A204.1 (cell line): ENCODE results near the gene RANBP17.
"Not testable (repeated sequence)": the region's sequence is repeated elsewhere in the genome, so short reads cannot be mapped to it uniquely, and the experiment has no call there.

Source experiments
- FAIRE-seq: peaks from 2 replicates; lab custom pipeline; 2012; peaks lifted over from hg19 to GRCh38; lab: Jason Lieb, UNC

RANBP17 gene

DNA sequence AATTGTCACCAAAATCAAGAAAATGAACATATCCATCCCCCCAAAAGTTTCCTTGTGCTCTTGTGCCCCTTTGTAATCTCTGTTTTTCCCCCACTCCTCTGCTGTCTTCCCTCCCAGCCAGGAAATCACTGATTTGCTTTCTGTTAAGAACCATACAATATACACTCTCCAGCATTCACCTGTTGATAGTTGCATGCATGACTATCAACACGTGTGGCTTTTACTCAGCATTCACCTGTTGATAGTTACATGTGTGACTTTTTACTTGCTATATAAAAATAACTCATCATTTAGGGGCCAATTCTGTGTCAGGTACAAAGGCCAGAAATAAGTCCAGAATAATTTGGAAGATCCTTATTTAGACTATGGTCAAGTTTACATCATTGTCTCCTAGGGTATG lies 6.0 kb downstream of the RANBP17 start:
- FAIRE-seq: no peak

- FAIRE-seq: not testable (repeated sequence)
Observed at GRCh38 chr5:170870390-170870789, 8.6 kb downstream of the RANBP17 start.

DNA sequence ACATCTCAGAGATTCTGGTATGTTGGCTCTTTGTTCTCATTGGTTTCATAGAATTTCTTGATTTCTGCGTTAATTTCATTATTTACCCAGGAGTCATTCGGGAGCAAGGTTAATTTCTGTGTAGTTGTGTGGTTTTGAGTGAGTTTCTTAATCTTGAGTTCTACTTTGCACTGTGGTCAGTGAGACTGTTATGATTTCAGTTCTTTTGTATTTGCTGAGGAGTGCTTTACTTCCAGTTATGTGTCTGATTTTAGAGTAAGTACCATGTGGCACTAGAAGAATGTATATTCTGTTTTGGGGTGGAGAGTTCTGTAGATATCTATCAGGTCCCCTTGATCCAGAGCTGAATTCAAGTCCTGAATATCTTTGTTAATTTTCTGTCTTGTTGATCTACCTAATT lies 12.2 kb downstream of the RANBP17 start:
- no peak for FAIRE-seq

GRCh38 chr5:170875811-170876210 lies 14.0 kb downstream of the RANBP17 start:
- no peak for FAIRE-seq

GRCh38 chr5:170880084-170880483 lies 18.3 kb downstream of the RANBP17 start:
- no peak for FAIRE-seq

- FAIRE-seq: no peak
Observed at GRCh38 chr5:170882345-170882744, 20.5 kb downstream of the RANBP17 start.

DNA sequence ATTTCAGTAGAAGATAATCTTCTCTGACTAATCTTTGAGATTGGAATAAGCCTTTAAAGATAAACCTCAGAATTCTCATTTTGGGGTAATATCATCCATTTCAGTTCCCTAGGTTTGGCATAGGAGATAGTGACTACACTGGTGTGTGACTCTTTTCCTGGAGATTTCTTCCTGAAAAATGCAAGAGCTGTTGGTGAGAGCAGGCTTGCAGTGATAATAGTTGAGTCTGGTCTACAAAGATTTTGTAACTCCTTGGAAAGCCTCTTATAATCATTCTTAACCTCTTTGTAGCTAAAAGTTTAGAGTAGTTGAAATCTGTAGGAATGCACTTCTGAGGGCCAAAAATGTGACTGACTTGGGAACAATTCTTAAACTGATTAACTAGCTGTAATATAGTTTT lies 23.4 kb downstream of the RANBP17 start:
- no peak for FAIRE-seq

- no peak for FAIRE-seq
Observed at GRCh38 chr5:170885809-170886208, 24.0 kb downstream of the RANBP17 start.

GRCh38 chr5:170886210-170886894 lies 24.5 kb downstream of the RANBP17 start:
- no peak for FAIRE-seq

- FAIRE-seq: no peak
Observed at GRCh38 chr5:170892196-170892595, 30.4 kb downstream of the RANBP17 start.

DNA sequence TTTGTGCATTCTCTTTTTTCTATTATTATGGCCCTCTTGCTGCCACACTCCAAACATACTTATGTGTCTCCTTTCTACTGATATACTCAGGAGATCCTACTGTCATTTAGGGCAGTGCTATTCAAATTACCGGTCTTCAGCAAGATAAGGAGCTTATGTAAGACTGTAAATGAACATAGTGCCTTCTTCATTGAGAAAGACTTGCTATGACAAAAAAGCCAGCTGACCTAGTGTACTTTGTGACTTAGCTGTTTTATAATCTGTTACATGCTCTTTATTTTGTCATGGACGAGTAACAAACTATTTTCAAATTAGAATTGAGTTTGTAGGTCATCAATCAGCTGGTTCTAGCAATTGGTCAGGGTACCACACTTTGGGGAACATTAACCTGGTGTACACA lies 32.8 kb downstream of the RANBP17 start:
- FAIRE-seq: no peak

GRCh38 chr5:170896779-170897178 lies 35.0 kb downstream of the RANBP17 start:
- no peak for FAIRE-seq

- FAIRE-seq: no peak
Observed at GRCh38 chr5:170903075-170903474, 41.3 kb downstream of the RANBP17 start.

GRCh38 chr5:170907758-170908157 lies 45.9 kb downstream of the RANBP17 start:
- no peak for FAIRE-seq

DNA sequence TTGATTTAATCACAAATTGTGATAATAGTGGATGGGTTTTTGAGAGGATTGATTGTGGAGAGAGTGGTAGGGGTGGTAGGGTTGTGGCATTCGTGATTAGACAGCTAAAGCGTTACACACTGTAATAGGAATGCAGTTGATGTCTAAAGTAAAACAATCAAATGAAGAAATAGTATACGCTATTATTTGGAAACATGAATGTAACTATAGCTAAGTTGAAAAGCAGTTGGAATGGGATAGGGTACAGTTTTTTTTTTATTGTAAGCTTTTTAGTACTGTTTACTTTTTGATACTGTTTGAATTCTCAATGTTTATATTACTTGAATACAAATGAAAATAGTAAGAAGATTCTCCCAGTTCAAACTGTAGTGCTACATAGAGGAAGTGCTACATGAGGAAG lies 51.8 kb downstream of the RANBP17 start:
- no peak for FAIRE-seq

DNA sequence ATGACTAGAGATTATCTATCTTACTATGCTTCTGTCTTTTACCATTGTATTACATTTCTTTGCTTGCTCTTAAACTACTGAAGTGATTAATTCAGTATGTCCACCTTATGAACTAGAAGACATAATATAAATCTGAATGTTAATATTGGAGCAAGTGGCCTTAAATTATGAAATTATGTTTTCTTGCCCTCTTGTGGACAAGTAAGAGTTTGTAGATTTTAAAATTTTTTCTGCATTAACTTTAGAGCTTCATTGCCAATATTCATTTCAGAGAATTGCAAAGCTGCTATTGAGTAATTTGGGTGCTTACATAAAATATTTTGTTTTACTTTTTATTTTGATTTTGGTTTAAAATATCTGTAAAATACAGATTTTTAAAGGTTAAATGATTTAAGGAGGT lies 55.3 kb downstream of the RANBP17 start:
- peak; percentile 96 for FAIRE-seq

DNA sequence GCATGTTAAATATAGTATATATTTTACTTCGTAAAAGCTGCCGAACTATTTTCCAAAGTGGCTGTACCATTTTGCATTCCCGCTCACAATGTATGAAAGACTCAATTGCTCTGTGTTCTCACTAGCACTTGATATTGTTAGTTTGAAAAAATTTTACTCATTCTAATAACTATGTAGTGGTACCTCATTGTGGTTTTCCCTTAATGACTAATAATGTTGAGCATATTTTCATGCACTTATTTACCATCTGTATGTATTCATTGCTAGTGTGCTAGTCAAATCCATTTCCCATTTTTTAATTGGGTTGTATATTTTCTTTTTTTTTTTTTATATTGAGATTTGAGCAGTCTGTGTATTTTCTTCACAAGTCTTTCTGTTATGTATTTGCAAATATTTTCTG lies 58.4 kb downstream of the RANBP17 start:
- FAIRE-seq: no peak

DNA sequence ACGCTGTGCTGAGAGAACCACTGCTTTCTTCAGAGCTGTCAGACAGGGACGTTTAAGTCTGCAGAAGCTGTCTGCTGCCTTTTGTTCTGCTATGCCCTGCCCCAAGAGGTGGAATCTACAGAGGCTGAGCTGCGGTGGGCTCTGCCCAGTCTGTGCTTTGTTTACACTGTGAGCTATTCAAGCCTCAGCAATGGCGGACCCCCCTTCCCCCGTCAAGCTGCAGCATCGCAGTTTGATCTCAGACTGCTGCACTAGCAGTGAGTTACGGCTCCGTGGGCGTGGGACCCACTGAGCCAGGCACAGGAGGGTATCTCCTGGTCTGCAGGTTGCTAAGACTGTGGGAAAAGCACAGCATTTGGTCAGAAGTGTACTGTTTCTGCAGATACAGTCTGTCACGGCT lies 60.5 kb downstream of the RANBP17 start:
- FAIRE-seq: not testable (repeated sequence)

GRCh38 chr5:170923910-170924620 lies 62.2 kb downstream of the RANBP17 start:
- no peak for FAIRE-seq

- FAIRE-seq: not testable (repeated sequence)
Observed at GRCh38 chr5:170935534-170936218, 73.9 kb downstream of the RANBP17 start.

- FAIRE-seq: no peak
Observed at GRCh38 chr5:170937072-170937471, 75.3 kb downstream of the RANBP17 start.

DNA sequence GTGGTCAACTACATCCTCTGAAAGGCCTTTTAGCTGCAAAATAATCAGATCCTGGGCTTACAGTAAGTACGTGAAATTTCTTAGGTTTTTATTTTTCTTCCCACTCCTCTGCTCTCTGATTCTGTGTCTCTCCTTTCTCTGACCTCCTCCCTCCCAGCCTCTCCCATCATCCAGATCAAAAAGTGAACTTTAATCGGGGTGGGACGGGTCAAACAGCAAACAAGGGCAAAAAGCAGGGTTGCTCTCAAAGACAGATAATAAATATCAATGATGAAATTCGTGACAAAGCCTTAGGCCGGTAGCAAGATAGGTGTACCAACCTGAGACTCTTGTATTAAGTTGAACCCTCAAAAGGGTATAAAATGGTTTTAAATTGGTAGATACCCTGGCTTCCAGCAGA lies 76.1 kb downstream of the RANBP17 start:
- no peak for FAIRE-seq

- FAIRE-seq: no peak
Observed at GRCh38 chr5:170939178-170939577, 77.4 kb downstream of the RANBP17 start.
